Measurements from ENCODE around the gene CCL24.

The CCL24 gene

GRCh38 chr7:75849573-75849972, 36.0 kb upstream of the CCL24 start:
- TF ChIP-seq TEAD4 (IDR thresholded peaks at IDR 0.05) = no peak
- TF ChIP-seq ZBTB7A (IDR thresholded peaks at IDR 0.05; ENCODE audit: low read depth) = no peak
- no peak for TF ChIP-seq TAF1 (IDR thresholded peaks at IDR 0.05; ENCODE audit: low read depth)
- no peak for TF ChIP-seq USF1 (IDR thresholded peaks at IDR 0.05)
- TF ChIP-seq EP300 (IDR thresholded peaks at IDR 0.05; ENCODE audit: borderline replicate concordance) = no peak
- no peak for TF ChIP-seq REST (IDR thresholded peaks at IDR 0.05; ENCODE audit: low read depth)
- no peak for TF ChIP-seq TCF12 (IDR thresholded peaks at IDR 0.05; ENCODE audit: low read depth)
- no peak for TF ChIP-seq CREB1 (IDR thresholded peaks at IDR 0.05; ENCODE audit: low read depth)
- TF ChIP-seq CEBPB (IDR thresholded peaks at IDR 0.05) = no peak
- TF ChIP-seq NFIC (IDR thresholded peaks at IDR 0.05) = no peak
- no peak for TF ChIP-seq RAD21 (IDR thresholded peaks at IDR 0.05; ENCODE audit: low read depth)

- TF ChIP-seq USF1 (IDR thresholded peaks at IDR 0.05) (no peak), ZBTB7A (IDR thresholded peaks at IDR 0.05; ENCODE audit: low read depth) (no peak), FOXM1 (IDR thresholded peaks at IDR 0.05; ENCODE audit: borderline replicate concordance, low read depth) (no peak), NFIC (IDR thresholded peaks at IDR 0.05) (no peak), TCF12 (IDR thresholded peaks at IDR 0.05; ENCODE audit: low read depth) (no peak), EGR1 (IDR thresholded peaks at IDR 0.05) (no peak), CREB1 (IDR thresholded peaks at IDR 0.05; ENCODE audit: low read depth) (no peak), TAF1 (IDR thresholded peaks at IDR 0.05; ENCODE audit: low read depth) (no peak), RAD21 (IDR thresholded peaks at IDR 0.05; ENCODE audit: low read depth) (no peak), MAX (IDR thresholded peaks at IDR 0.05) (no peak), EP300 (IDR thresholded peaks at IDR 0.05; ENCODE audit: borderline replicate concordance) (no peak), CEBPB (IDR thresholded peaks at IDR 0.05) (no peak), REST (IDR thresholded peaks at IDR 0.05; ENCODE audit: low read depth) (no peak), TEAD4 (IDR thresholded peaks at IDR 0.05) (no peak), YY1 (IDR thresholded peaks at IDR 0.05; ENCODE audit: low read depth) (no peak)
Observed at GRCh38 chr7:75847707-75848106, 34.1 kb upstream of the CCL24 start.

DNA sequence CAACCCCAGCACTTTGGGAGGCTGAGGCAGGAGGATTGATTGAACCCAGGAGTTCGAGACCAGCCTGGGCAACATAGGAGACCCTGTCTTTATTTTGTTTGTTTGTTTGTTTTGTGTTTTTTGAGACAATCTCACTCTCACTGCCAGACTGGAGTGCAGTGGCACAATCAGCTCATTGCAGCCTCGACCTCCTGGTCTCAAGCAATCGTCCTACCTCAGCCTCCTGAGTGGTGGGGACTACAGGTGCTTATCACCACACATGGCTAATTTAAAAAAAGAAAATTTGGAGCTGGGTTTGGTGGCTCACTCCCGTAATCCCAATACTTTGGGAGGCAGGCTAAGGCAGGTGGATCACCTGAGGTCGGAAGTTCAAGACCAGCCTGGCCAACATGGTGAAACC, 30.6 kb upstream of the CCL24 start:
- no peak for TF ChIP-seq YY1 (IDR thresholded peaks at IDR 0.05; ENCODE audit: low read depth)
- TF ChIP-seq TAF1 (IDR thresholded peaks at IDR 0.05; ENCODE audit: low read depth) = no peak
- no peak for TF ChIP-seq TCF12 (IDR thresholded peaks at IDR 0.05; ENCODE audit: low read depth)
- TF ChIP-seq FOXM1 (IDR thresholded peaks at IDR 0.05; ENCODE audit: borderline replicate concordance, low read depth) = no peak
- no peak for TF ChIP-seq EGR1 (IDR thresholded peaks at IDR 0.05)
- no peak for TF ChIP-seq CEBPB (IDR thresholded peaks at IDR 0.05)
- TF ChIP-seq NFIC (IDR thresholded peaks at IDR 0.05) = no peak
- no peak for TF ChIP-seq USF1 (IDR thresholded peaks at IDR 0.05)
- TF ChIP-seq MAX (IDR thresholded peaks at IDR 0.05) = no peak
- no peak for TF ChIP-seq ZBTB7A (IDR thresholded peaks at IDR 0.05; ENCODE audit: low read depth)

GRCh38 chr7:75843613-75844116, 30.1 kb upstream of the CCL24 start:
- TF ChIP-seq REST (IDR thresholded peaks at IDR 0.05; ENCODE audit: low read depth) (no peak), CEBPB (IDR thresholded peaks at IDR 0.05) (0 out of 2 replicates have a peak, but pooled peaks have one; percentile 14)

Data from Ishikawa (cell line).